NB4 (cell line): ENCODE data around the gene SIM2.

Experiments
- DNase-seq: peaks from one replicate; pipeline ENCODE4 v3.0.0; 2010; ENCODE audit warnings: low read depth
- H3K4me3 ChIP-seq: one replicate; pipeline ENCODE4 v1.5.1; 2011; ENCODE audit warnings: mild to moderate bottlenecking, low read depth, low read length, moderate library complexity
- MAX ChIP-seq: IDR thresholded peaks from 2 replicates; pipeline ENCODE4 v1.6.1; 2011; ENCODE audit warnings: low read depth, low read length
- MYC ChIP-seq: IDR thresholded peaks from 2 replicates; pipeline ENCODE4 v1.6.1; 2011; ENCODE audit warnings: low read depth, low read length
- POLR2A ChIP-seq: IDR thresholded peaks from 2 replicates; pipeline ENCODE4 v1.6.1; 2011; ENCODE audit warnings: mild to moderate bottlenecking; ENCODE audit not compliant: insufficient read length; ENCODE audit errors: extremely low read depth
- TF ChIP-seq, protein P1 (sequence below): IDR thresholded peaks from one replicate; pipeline ENCODE4 v1.5.1; 2012; ENCODE audit warnings: low read depth, low read length

SIM2 gene

GRCh38 chr21:36727866-36728265 lies 29.0 kb downstream of the SIM2 start:
- no peak for DNase-seq
- no peak overlapping the region for H3K4me3 ChIP-seq

DNA sequence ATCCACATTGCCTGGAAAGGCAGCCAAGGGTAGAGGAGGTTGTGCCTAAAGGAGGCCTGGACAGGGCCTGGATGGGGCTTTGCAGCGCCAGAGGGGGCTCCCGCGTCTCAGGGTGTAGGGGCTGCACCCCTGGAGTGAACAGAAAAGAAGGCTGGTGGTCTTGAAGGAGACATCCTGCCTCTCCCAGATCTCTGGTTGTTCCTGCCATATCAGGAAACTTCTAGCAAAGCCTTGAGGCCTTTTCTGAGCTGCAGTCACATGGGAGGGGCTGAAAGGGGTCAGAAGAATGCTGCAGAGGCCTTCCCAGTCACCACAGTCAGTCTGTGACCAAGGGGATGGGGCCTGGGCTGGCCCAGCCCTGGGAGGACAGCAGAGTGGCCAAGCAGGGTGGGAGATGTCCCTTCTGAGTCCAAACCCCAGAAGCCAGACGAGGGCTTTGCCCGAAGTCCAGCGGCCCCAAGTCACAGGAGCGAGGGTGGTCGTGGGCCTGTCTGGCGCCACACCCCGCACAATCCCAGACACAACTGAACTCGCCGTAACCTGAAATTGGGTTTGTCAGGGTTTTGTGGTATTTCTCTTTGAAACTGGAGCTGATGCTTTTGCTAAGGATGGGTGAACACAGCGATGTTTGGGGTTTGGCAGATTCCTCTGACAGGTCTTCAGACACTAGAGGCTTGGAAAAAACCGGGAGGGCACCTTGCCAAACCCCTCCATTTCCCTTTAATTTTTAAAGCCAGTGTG lies 29.6 kb downstream of the SIM2 start:
- no peak overlapping the region for H3K4me3 ChIP-seq
- no peak for DNase-seq
- TF ChIP-seq MYC (no peak), MAX (no peak), POLR2A (no peak)
- TF ChIP-seq, protein P1, sequence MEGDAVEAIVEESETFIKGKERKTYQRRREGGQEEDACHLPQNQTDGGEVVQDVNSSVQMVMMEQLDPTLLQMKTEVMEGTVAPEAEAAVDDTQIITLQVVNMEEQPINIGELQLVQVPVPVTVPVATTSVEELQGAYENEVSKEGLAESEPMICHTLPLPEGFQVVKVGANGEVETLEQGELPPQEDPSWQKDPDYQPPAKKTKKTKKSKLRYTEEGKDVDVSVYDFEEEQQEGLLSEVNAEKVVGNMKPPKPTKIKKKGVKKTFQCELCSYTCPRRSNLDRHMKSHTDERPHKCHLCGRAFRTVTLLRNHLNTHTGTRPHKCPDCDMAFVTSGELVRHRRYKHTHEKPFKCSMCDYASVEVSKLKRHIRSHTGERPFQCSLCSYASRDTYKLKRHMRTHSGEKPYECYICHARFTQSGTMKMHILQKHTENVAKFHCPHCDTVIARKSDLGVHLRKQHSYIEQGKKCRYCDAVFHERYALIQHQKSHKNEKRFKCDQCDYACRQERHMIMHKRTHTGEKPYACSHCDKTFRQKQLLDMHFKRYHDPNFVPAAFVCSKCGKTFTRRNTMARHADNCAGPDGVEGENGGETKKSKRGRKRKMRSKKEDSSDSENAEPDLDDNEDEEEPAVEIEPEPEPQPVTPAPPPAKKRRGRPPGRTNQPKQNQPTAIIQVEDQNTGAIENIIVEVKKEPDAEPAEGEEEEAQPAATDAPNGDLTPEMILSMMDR, result no peak

More at GRCh38 chr21:36727866-36728265, 29.0 kb downstream of the SIM2 start:
- TF ChIP-seq, protein P1, result peak; percentile 7
- no peak for TF ChIP-seq MAX

GRCh38 chr21:36729310-36729970 lies 30.5 kb downstream of the SIM2 start:
- TF ChIP-seq MAX, result no peak
- no peak for TF ChIP-seq MYC
- TF ChIP-seq POLR2A, result no peak
- TF ChIP-seq, protein P1, result no peak
- no peak for DNase-seq
- H3K4me3 ChIP-seq, result no peak overlapping the region

- TF ChIP-seq MAX, result no peak
- no peak for TF ChIP-seq MYC
- TF ChIP-seq, protein P1, result no peak
- no peak for TF ChIP-seq POLR2A
- H3K4me3 ChIP-seq, result no peak overlapping the region
- DNase-seq, result no peak
Observed at GRCh38 chr21:36730291-36731281, 31.7 kb downstream of the SIM2 start.

DNA sequence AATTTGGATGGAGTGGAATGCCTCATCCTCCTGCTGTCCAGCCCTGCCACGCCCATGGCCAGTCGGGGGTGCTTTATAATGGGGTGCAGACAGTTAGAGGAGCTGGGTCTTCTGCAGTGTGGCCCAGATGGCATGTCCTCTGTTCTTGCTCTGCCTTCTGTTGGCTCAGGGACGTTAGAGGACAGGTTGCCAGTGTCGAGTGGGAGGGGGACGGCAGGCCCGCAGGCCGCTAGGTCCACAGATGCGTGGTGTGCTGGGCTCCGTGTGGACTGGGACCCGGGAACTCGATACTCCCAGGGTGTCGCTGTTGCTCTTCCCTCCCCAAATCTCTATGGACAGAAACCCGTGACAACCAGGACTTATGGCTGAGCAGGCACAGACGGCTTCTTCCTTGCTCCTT lies 33.3 kb downstream of the SIM2 start:
- TF ChIP-seq POLR2A (no peak), MAX (no peak), MYC (no peak)
- TF ChIP-seq, protein P1, result no peak
- H3K4me3 ChIP-seq, result no peak overlapping the region
- DNase-seq, result no peak
